SK-N-SH treated with all-trans-retinoic acid at 6 μM for 48 hours (cell line): ENCODE data around the gene CASZ1.

Experiments
- CREB5 ChIP-seq: fragments of 250-450 bp; sonication (Bioruptor Pico); IDR thresholded peaks from 2 replicates; pipeline ENCODE4 v1.5.1; 2020; ENCODE audit warnings: low read depth, mild to moderate bottlenecking, moderate library complexity
- POU6F1 ChIP-seq: fragments of 250-450 bp; sonication (Bioruptor Pico); IDR thresholded peaks from 2 replicates; pipeline ENCODE4 v1.8.0; 2021; ENCODE audit warnings: low read depth, mild to moderate bottlenecking, moderate library complexity, borderline replicate concordance
- PPARA ChIP-seq: fragments of 250-450 bp; sonication (Bioruptor Pico); IDR thresholded peaks from 2 replicates; pipeline ENCODE4 v1.5.0; 2020; ENCODE audit warnings: mild to moderate bottlenecking, borderline replicate concordance
- SNAI2 ChIP-seq: fragments of 250-450 bp; sonication (Bioruptor Pico); IDR thresholded peaks from 2 replicates; pipeline ENCODE4 v1.5.0; 2020; ENCODE audit warnings: mild to moderate bottlenecking, moderate library complexity
- TCF4 ChIP-seq: fragments of 250-450 bp; sonication (Bioruptor Pico); IDR thresholded peaks from 2 replicates; pipeline ENCODE4 v1.8.0; 2021; ENCODE audit warnings: mild to moderate bottlenecking, moderate library complexity, borderline replicate concordance
- ZC3H10 ChIP-seq: fragments of 250-450 bp; sonication (Bioruptor Pico); IDR thresholded peaks from 2 replicates; pipeline ENCODE4 v1.5.1; 2021; ENCODE audit warnings: mild to moderate bottlenecking, moderate library complexity
- ZFP30 ChIP-seq: fragments of 450-650 bp; formaldehyde crosslinking; IDR thresholded peaks from 2 replicates; pipeline ENCODE4 v1.5.0; 2022; ENCODE audit warnings: mild to moderate bottlenecking, moderate library complexity
- ZNF565 ChIP-seq: fragments of 450-650 bp; formaldehyde crosslinking; conservative IDR thresholded peaks from 2 replicates; pipeline ENCODE4 v1.5.0; 2020; ENCODE audit warnings: low read depth, mild to moderate bottlenecking, moderate library complexity
- ZNF70 ChIP-seq: fragments of 450-650 bp; formaldehyde crosslinking; IDR thresholded peaks from 2 replicates; pipeline ENCODE4 v1.5.0; 2020; ENCODE audit warnings: mild to moderate bottlenecking, moderate library complexity
- ZNF8 ChIP-seq: fragments of 450-650 bp; formaldehyde crosslinking; IDR thresholded peaks from 2 replicates; pipeline ENCODE4 v1.5.0; 2020; ENCODE audit warnings: mild to moderate bottlenecking, moderate library complexity

- no peak for TF ChIP-seq ZNF8 (CRISPR knock-in tag)
- no peak for TF ChIP-seq ZC3H10 (CRISPR knock-in tag)
- TF ChIP-seq ZFP30 = no peak
- TF ChIP-seq TCF4 (CRISPR knock-in tag) = no peak
- no peak for TF ChIP-seq CREB5
- no peak for TF ChIP-seq PPARA (CRISPR knock-in tag)
- no peak for TF ChIP-seq ZNF70 (CRISPR knock-in tag)
- TF ChIP-seq SNAI2 (CRISPR knock-in tag) = no peak
- no peak for TF ChIP-seq ZNF565 (CRISPR knock-in tag)
- no peak for TF ChIP-seq POU6F1 (CRISPR knock-in tag)
Observed at GRCh38 chr1:10827377-10828333, 31.2 kb upstream of the CASZ1 start.
